Measurements from ENCODE around the gene AURKA. TPM values are rescaled to one million over a fixed set of nuclear protein-coding genes. Genes with fewer than 3 reads are reported as not detected.

AURKA gene
- total and polyA plus RNA-seq, 2 of the 8 experiments (the other 6 are each of a cell fraction or from before 2014, with no cell fraction given): 45.8 to 84.8 TPM

DNA sequence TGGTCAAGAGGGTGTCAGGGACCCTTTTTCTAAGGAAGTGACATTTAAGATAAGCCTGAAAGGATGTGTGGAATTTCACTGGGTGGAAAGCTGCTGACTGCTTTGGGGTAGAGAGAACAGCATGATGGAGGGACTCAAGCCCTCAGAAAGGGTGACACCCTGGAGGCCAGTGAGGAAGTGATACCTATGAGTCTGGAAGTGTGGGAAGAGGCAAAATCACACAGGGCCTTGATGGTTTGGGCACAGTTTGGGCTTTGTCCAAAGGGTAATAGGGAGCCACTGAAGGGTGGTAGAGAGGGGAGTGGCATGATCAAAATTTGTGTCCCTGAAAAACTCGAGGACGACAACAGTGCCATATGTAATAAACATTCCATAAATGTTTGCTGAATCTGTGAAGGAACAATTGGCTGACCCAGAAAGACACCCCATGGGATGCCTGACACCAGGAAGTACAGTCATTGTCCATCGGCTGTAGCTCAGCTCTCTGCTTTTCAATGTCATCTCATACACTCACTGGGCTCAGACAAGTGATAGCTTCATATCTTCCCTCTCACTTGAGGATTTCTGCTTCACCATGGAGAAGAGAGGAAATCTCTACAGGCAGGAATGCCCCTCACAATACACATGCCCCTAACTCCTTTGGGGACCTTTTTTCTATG lies 41.3 kb upstream of the AURKA start (continued):
- TF ChIP-seq, protein P1, sequence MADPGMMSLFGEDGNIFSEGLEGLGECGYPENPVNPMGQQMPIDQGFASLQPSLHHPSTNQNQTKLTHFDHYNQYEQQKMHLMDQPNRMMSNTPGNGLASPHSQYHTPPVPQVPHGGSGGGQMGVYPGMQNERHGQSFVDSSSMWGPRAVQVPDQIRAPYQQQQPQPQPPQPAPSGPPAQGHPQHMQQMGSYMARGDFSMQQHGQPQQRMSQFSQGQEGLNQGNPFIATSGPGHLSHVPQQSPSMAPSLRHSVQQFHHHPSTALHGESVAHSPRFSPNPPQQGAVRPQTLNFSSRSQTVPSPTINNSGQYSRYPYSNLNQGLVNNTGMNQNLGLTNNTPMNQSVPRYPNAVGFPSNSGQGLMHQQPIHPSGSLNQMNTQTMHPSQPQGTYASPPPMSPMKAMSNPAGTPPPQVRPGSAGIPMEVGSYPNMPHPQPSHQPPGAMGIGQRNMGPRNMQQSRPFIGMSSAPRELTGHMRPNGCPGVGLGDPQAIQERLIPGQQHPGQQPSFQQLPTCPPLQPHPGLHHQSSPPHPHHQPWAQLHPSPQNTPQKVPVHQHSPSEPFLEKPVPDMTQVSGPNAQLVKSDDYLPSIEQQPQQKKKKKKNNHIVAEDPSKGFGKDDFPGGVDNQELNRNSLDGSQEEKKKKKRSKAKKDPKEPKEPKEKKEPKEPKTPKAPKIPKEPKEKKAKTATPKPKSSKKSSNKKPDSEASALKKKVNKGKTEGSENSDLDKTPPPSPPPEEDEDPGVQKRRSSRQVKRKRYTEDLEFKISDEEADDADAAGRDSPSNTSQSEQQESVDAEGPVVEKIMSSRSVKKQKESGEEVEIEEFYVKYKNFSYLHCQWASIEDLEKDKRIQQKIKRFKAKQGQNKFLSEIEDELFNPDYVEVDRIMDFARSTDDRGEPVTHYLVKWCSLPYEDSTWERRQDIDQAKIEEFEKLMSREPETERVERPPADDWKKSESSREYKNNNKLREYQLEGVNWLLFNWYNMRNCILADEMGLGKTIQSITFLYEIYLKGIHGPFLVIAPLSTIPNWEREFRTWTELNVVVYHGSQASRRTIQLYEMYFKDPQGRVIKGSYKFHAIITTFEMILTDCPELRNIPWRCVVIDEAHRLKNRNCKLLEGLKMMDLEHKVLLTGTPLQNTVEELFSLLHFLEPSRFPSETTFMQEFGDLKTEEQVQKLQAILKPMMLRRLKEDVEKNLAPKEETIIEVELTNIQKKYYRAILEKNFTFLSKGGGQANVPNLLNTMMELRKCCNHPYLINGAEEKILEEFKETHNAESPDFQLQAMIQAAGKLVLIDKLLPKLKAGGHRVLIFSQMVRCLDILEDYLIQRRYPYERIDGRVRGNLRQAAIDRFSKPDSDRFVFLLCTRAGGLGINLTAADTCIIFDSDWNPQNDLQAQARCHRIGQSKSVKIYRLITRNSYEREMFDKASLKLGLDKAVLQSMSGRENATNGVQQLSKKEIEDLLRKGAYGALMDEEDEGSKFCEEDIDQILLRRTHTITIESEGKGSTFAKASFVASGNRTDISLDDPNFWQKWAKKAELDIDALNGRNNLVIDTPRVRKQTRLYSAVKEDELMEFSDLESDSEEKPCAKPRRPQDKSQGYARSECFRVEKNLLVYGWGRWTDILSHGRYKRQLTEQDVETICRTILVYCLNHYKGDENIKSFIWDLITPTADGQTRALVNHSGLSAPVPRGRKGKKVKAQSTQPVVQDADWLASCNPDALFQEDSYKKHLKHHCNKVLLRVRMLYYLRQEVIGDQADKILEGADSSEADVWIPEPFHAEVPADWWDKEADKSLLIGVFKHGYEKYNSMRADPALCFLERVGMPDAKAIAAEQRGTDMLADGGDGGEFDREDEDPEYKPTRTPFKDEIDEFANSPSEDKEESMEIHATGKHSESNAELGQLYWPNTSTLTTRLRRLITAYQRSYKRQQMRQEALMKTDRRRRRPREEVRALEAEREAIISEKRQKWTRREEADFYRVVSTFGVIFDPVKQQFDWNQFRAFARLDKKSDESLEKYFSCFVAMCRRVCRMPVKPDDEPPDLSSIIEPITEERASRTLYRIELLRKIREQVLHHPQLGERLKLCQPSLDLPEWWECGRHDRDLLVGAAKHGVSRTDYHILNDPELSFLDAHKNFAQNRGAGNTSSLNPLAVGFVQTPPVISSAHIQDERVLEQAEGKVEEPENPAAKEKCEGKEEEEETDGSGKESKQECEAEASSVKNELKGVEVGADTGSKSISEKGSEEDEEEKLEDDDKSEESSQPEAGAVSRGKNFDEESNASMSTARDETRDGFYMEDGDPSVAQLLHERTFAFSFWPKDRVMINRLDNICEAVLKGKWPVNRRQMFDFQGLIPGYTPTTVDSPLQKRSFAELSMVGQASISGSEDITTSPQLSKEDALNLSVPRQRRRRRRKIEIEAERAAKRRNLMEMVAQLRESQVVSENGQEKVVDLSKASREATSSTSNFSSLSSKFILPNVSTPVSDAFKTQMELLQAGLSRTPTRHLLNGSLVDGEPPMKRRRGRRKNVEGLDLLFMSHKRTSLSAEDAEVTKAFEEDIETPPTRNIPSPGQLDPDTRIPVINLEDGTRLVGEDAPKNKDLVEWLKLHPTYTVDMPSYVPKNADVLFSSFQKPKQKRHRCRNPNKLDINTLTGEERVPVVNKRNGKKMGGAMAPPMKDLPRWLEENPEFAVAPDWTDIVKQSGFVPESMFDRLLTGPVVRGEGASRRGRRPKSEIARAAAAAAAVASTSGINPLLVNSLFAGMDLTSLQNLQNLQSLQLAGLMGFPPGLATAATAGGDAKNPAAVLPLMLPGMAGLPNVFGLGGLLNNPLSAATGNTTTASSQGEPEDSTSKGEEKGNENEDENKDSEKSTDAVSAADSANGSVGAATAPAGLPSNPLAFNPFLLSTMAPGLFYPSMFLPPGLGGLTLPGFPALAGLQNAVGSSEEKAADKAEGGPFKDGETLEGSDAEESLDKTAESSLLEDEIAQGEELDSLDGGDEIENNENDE (IDR thresholded peaks at IDR 0.05; ENCODE audit: insufficient replicate concordance, low read length): no peak
- TF ChIP-seq, protein P2, sequence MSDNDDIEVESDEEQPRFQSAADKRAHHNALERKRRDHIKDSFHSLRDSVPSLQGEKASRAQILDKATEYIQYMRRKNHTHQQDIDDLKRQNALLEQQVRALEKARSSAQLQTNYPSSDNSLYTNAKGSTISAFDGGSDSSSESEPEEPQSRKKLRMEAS (IDR thresholded peaks at IDR 0.05): no peak
- TF ChIP-seq SRF (IDR thresholded peaks at IDR 0.05; ENCODE audit: low read depth, low read length) (no peak), EZH2 (IDR thresholded peaks at IDR 0.05; ENCODE audit: low read depth, low read length, severe bottlenecking) (no peak)

All from H1 (cell line).